ENCODE data around the gene PRCC.

PRCC gene

DNA sequence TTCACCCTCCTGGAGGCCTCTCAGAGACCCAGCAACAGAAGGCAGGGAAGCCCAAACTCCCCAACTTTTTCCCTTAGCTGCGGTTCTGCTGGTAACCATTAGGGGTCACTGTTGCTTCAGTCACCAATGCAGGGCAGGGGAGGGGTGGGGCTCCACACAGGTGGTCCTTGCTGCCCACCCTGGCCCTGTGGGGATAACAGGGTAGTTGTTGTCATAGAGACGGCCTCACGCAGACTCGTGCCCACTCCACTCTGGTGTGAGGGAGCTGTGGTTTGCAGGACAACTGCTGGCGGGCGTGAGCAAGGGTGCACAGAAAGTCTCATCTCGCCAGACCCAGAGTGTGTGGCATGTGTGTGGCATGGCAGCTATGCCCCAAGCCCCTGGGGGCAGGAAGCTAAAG is 71.6 kb downstream of the PRCC start:
- H3K9me3 ChIP-seq, result no peaks in the 10 kb centered on the region
- no peak overlapping the region for H3K4me3 ChIP-seq (ENCODE audit: low read depth, low read length)
- H3K4me1 ChIP-seq, result peaks cover 10% of the 10 kb centered on the region
- peak; percentile 55 for DNase-seq
- H3K27me3 ChIP-seq, result no peaks in the 10 kb centered on the region
- no peaks in the 10 kb centered on the region for H3K36me3 ChIP-seq
- TF ChIP-seq, protein P1, sequence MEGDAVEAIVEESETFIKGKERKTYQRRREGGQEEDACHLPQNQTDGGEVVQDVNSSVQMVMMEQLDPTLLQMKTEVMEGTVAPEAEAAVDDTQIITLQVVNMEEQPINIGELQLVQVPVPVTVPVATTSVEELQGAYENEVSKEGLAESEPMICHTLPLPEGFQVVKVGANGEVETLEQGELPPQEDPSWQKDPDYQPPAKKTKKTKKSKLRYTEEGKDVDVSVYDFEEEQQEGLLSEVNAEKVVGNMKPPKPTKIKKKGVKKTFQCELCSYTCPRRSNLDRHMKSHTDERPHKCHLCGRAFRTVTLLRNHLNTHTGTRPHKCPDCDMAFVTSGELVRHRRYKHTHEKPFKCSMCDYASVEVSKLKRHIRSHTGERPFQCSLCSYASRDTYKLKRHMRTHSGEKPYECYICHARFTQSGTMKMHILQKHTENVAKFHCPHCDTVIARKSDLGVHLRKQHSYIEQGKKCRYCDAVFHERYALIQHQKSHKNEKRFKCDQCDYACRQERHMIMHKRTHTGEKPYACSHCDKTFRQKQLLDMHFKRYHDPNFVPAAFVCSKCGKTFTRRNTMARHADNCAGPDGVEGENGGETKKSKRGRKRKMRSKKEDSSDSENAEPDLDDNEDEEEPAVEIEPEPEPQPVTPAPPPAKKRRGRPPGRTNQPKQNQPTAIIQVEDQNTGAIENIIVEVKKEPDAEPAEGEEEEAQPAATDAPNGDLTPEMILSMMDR (IDR thresholded peaks at IDR 0.05; ENCODE audit: low read depth, low read length), result peak; percentile 98

- TF ChIP-seq, protein P1 (IDR thresholded peaks at IDR 0.05; ENCODE audit: low read depth, low read length), result no peak
- H3K4me3 ChIP-seq (ENCODE audit: low read depth, low read length), result no peak overlapping the region
- peaks cover 10% of the 10 kb centered on the region for H3K4me1 ChIP-seq
- peak; percentile 66 for DNase-seq
- no peaks in the 10 kb centered on the region for H3K9me3 ChIP-seq
- no peaks in the 10 kb centered on the region for H3K27me3 ChIP-seq
- H3K36me3 ChIP-seq, result no peaks in the 10 kb centered on the region
Observed at GRCh38 chr1:156839426-156840109, 72.2 kb downstream of the PRCC start.

GRCh38 chr1:156840186-156840897 is 73.0 kb downstream of the PRCC start:
- no peaks in the 10 kb centered on the region for H3K9me3 ChIP-seq
- peaks cover 10% of the 10 kb centered on the region for H3K4me1 ChIP-seq
- H3K27me3 ChIP-seq, result no peaks in the 10 kb centered on the region
- DNase-seq, result no peak
- no peak overlapping the region for H3K4me3 ChIP-seq (ENCODE audit: low read depth, low read length)
- no peaks in the 10 kb centered on the region for H3K36me3 ChIP-seq
- TF ChIP-seq, protein P1 (IDR thresholded peaks at IDR 0.05; ENCODE audit: low read depth, low read length), result no peak

DNA sequence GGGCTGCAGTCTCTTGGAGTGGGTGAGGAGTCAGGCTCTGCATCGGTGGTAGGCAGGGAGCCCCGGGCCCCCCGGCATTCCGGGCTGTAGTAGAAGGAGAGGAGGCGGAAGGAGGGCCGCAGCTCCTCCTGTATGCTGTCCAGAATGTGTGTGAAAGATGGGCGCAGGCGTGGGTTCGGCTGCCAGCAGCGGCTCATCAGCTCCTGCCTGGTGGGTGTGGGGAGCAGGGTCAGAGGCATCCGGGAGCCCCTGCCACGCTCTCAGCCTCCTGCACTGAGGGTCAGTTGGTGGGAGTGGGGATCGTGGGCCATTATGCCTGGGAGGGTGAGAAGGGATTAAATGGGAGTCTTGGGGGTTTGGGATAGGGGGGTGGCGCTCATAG is 73.6 kb downstream of the PRCC start:
- no peaks in the 10 kb centered on the region for H3K9me3 ChIP-seq
- H3K27me3 ChIP-seq, result no peaks in the 10 kb centered on the region
- TF ChIP-seq, protein P1 (IDR thresholded peaks at IDR 0.05; ENCODE audit: low read depth, low read length), result no peak
- no peaks in the 10 kb centered on the region for H3K36me3 ChIP-seq
- H3K4me3 ChIP-seq (ENCODE audit: low read depth, low read length), result no peak overlapping the region
- DNase-seq, result no peak
- peaks cover 10% of the 10 kb centered on the region for H3K4me1 ChIP-seq

- no peaks in the 10 kb centered on the region for H3K36me3 ChIP-seq
- DNase-seq, result no peak
- TF ChIP-seq, protein P1 (IDR thresholded peaks at IDR 0.05; ENCODE audit: low read depth, low read length), result no peak
- no peaks in the 10 kb centered on the region for H3K27me3 ChIP-seq
- H3K4me1 ChIP-seq, result peaks cover 10% of the 10 kb centered on the region
- H3K4me3 ChIP-seq (ENCODE audit: low read depth, low read length), result no peak overlapping the region
- no peaks in the 10 kb centered on the region for H3K9me3 ChIP-seq
Observed at GRCh38 chr1:156841295-156841855, 74.0 kb downstream of the PRCC start.

Measured in BE2C (cell line).